Breast epithelium (tissue), 4 donors: ENCODE measurements around the gene GABRE. TPM values are rescaled to one million over a fixed set of nuclear protein-coding genes. Genes with fewer than 3 reads are reported as not detected.

Source experiments
- DNase-seq, 2 donors: peaks; one replicate each; pipeline ENCODE4 v3.0.0-alpha.2; 2019; ENCODE audit warnings: low spot score in 2 of 2
- H3K27ac ChIP-seq, 2 donors: fragments of 200-600 bp; sonication (generic) in 1 of 2; one replicate each; pipeline ENCODE4 v1.5.1; 2016 to 2019; ENCODE audit warnings: mild to moderate bottlenecking in 1 of 2
- H3K27me3 ChIP-seq, 2 donors: fragments of 200-600 bp; sonication (generic) in 1 of 2; one replicate each; pipeline versions ENCODE4 v1.5.1 to v1.6.0; 2017 to 2019; ENCODE audit warnings: control low read depth in 1 of 2, mild to moderate bottlenecking in 1 of 2
- H3K36me3 ChIP-seq: fragments of 200-600 bp; one replicate; pipeline ENCODE4 v1.5.1; 2019
- H3K4me1 ChIP-seq, 2 donors: fragments of 200-600 bp; sonication (generic); one replicate each; pipeline ENCODE4 v1.5.1; 2016 to 2019; ENCODE audit warnings: control low read depth in 1 of 2
- H3K4me3 ChIP-seq, 3 donors: fragments of 200-600 bp; sonication (generic); 1 replicate in 2 of 3; 2 replicates in 1 of 3; pipeline ENCODE4 v1.5.1; 2016 to 2019; ENCODE audit warnings: mild to moderate bottlenecking in 3 of 3, moderate library complexity in 2 of 3
- H3K9me3 ChIP-seq, 2 donors: fragments of 200-600 bp; sonication (generic) in 1 of 2; one replicate each; pipeline ENCODE4 v1.5.1; 2016 to 2019; ENCODE audit warnings: control low read depth in 1 of 2
- POLR2A ChIP-seq: fragments of 450-650 bp; IDR thresholded peaks from one replicate; pipeline ENCODE4 v1.6.1; 2016; ENCODE audit warnings: antibody characterized with exemption, mild to moderate bottlenecking, moderate library complexity
- POLR2AphosphoS5 ChIP-seq, 3 donors: sonication (generic); formaldehyde crosslinking; IDR thresholded peaks; one replicate each; pipeline ENCODE4 v1.6.1; 2017; ENCODE audit warnings: antibody characterized with exemption in 3 of 3
- intact Hi-C: fragments of 100-400 bp; cut with DNase I; formaldehyde crosslinking; loops from one replicate; pipeline ENCODE4 v1.15.1; 2023; ENCODE audit warnings: low total_unique reads
- total RNA-seq, 3 donors: library from RNA; depleted of rRNA; stranded (reverse); fragments of >200 nt; gene quantifications; one replicate each; pipeline ENCODE4 v1.1.0, GENCODE V29; 2016
- TF ChIP-seq, protein P1 (sequence below), 3 donors: fragments of 450-650 bp; IDR thresholded peaks; one replicate each; pipeline ENCODE4 v1.5.1; 2016 to 2017; ENCODE audit warnings: antibody characterized with exemption in 3 of 3, mild to moderate bottlenecking in 3 of 3, moderate library complexity in 3 of 3

The GABRE gene
- total RNA-seq, 3 donors from 2014 or later, result 42.0 to 120 (median 85.5) TPM

DNA sequence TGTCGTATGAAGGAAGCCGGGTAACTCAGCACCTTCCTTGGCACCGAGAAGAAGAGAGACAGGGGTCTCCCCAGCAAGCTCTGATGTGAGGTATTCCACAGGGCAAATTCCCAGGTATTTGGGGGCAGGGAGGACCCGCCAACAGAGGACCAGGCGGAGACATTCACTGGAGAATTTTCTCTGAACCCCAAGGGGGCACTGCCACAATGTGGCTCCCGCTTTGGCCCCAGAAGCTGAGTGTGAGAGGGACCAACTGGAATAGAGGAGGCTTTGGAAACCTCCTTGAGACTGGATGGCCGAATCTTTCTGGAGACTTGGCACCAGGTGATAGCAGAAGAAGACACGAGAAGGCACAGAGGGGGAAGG lies 735 bp upstream of the GABRE start:
- intact Hi-C loops, result no loop called here
- peak overlapping the region; percentile 55 to 72 (median 55) for H3K4me3 ChIP-seq
- H3K27ac ChIP-seq, result no peak overlapping the region
- no peaks in the 10 kb centered on the region for H3K9me3 ChIP-seq
- no peaks in the 10 kb centered on the region for H3K36me3 ChIP-seq
- DNase-seq, result no peak
- TF ChIP-seq, protein P1, sequence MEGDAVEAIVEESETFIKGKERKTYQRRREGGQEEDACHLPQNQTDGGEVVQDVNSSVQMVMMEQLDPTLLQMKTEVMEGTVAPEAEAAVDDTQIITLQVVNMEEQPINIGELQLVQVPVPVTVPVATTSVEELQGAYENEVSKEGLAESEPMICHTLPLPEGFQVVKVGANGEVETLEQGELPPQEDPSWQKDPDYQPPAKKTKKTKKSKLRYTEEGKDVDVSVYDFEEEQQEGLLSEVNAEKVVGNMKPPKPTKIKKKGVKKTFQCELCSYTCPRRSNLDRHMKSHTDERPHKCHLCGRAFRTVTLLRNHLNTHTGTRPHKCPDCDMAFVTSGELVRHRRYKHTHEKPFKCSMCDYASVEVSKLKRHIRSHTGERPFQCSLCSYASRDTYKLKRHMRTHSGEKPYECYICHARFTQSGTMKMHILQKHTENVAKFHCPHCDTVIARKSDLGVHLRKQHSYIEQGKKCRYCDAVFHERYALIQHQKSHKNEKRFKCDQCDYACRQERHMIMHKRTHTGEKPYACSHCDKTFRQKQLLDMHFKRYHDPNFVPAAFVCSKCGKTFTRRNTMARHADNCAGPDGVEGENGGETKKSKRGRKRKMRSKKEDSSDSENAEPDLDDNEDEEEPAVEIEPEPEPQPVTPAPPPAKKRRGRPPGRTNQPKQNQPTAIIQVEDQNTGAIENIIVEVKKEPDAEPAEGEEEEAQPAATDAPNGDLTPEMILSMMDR (IDR thresholded peaks at IDR 0.05), result no peak
- TF ChIP-seq POLR2A (no peak), POLR2AphosphoS5 (IDR thresholded peaks at IDR 0.05) (no peak)
- H3K4me1 ChIP-seq, result no peaks in the 10 kb centered on the region
- H3K27me3 ChIP-seq, result peaks cover 0 to 31% of the 10 kb centered on the region in 2 donors

DNA sequence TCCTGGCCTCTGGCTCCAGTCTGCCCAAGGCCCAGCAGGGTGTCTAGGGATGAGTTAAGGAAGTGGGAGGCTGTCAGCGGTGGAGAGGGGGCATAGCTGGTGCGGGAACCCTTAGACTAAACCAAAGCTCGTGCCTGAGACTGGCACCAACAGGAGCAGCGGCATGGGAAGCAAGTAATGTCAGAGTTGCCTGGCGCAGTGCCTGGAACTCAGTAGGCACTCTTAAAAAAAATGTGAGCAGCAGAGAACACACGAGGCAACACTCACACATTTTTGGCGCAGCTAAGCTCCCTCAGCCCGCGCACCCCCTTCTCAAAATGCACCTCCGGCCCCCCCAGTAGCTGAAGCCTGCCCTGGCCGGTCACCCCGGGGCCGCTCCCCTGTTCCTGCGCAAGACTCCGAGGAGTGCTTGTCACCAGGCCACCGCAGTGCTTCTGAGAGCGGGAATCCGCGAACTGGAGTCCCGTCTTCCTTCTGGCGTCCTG lies 583 bp downstream of the GABRE start:
- no peak for DNase-seq
- H3K36me3 ChIP-seq, result no peaks in the 10 kb centered on the region

DNA sequence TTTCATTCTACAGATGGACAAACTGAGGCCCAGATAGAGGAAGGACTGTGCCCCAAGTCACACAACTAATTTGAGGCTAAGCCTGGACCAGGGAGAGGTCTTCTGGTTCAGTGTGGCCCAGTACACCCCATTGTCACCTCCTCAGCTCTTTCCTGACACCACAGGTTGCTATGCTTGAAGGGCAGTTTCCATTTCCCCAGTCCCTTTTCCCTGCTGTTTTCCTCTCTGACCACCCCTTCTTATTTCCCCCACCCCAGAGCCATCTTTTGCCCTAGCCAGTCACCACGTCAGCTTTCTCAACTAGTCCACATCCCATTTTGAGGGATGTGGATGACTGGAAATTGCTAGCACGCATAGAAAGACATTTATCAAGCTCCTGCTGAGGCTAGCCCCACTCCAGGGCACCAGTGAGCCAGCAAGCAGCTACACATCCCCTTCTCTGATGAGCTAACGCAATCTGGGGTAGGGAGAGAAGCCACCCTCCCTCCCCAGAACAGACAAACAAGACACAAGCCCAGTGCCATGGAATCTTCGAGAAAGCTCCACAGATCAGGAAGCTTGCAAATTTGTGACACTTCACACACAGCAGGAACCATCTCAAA lies 1.3 kb downstream of the GABRE start:
- Histone ChIP-seq H3K27ac (peak overlapping the region in 1 of 2 donors; percentile 78), H3K27me3 (peaks cover 0 to 31% of the 10 kb centered on the region in 2 donors), H3K4me3 (peak overlapping the region; percentile 55 to 72 (median 55)), H3K36me3 (no peaks in the 10 kb centered on the region), H3K9me3 (no peaks in the 10 kb centered on the region), H3K4me1 (no peaks in the 10 kb centered on the region)
- intact Hi-C loops, result no loop called here
- DNase-seq, result no peak
- TF ChIP-seq POLR2AphosphoS5 (IDR thresholded peaks at IDR 0.05) (no peak), POLR2A (no peak)
- TF ChIP-seq, protein P1 (IDR thresholded peaks at IDR 0.05), result no peak

More for the DNA sequence above, 583 bp downstream of the GABRE start:
- Histone ChIP-seq H3K4me3 (peak overlapping the region; percentile 55 to 72 (median 55)), H3K27me3 (peaks cover 0 to 31% of the 10 kb centered on the region in 2 donors), H3K27ac (peak overlapping the region; percentile 43 to 78), H3K4me1 (no peaks in the 10 kb centered on the region), H3K9me3 (no peaks in the 10 kb centered on the region)
- intact Hi-C loops, result no loop called here
- TF ChIP-seq, protein P1 (IDR thresholded peaks at IDR 0.05), result no peak
- TF ChIP-seq POLR2AphosphoS5 (IDR thresholded peaks at IDR 0.05), result no peak

DNA sequence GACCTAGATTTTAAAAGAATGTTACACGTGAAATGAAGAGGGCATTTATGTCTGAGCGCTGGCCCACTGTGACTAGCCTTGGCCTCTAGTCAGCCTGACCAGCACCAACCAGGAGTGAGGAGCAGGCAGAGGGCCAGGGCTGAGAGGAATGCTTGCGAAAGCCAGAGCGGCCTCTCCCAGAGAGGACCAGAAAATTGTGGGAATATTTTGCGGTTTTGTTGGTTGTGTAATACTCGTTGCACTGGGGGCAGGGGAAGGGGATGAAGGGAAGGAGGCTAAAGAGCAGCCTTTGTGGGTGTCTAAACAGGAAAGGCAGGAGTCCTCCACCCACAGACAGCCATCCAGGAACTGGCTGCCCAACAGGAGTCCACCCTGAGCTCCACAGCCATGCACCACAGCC lies 3.8 kb downstream of the GABRE start:
- Histone ChIP-seq H3K27ac (peak overlapping the region in 1 of 2 donors; percentile 55), H3K36me3 (no peaks in the 10 kb centered on the region), H3K4me1 (no peaks in the 10 kb centered on the region), H3K9me3 (no peaks in the 10 kb centered on the region), H3K27me3 (peaks cover 0 to 26% of the 10 kb centered on the region in 2 donors), H3K4me3 (no peak overlapping the region)
- intact Hi-C loops, result no loop called here
- TF ChIP-seq, protein P1 (IDR thresholded peaks at IDR 0.05), result no peak
- TF ChIP-seq POLR2AphosphoS5 (IDR thresholded peaks at IDR 0.05), result peak in 1 of 3 donors; percentile 59
- DNase-seq, result peak; percentile 54 to 77

DNA sequence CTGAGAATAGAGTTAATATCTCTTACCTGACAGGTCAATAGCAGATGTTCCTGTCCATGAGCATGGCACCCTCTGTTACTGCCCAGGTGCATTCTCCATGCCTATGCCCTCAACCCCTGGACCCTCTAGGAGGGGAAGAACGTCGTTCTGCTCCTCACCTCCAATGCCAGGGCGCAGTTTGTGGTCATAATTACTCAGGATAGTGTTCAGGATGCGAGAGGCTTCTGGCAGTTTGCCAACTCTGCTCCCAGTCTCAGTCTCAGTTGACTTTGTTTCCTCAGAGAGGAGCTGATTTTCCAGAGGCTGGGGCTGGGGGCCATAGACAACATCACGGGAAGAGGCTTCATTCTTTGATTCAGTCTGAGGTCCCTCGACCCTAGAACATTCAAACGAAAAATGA lies 4.4 kb downstream of the GABRE start:
- H3K4me3 ChIP-seq, result no peak overlapping the region
- DNase-seq, result no peak
- no peak overlapping the region for H3K27ac ChIP-seq
- TF ChIP-seq, protein P1 (IDR thresholded peaks at IDR 0.05), result no peak
- TF ChIP-seq POLR2AphosphoS5 (IDR thresholded peaks at IDR 0.05) (no peak), POLR2A (no peak)
- no peaks in the 10 kb centered on the region for H3K4me1 ChIP-seq
- H3K9me3 ChIP-seq, result no peaks in the 10 kb centered on the region
- peaks cover 0 to 19% of the 10 kb centered on the region in 2 donors for H3K27me3 ChIP-seq
- intact Hi-C loops, result no loop called here
- no peaks in the 10 kb centered on the region for H3K36me3 ChIP-seq
